ENCODE measurements around the gene SPINK14.

GRCh38 chr5:148177207-148177606, 8.9 kb downstream of the SPINK14 start:
- TF ChIP-seq SIN3A (IDR thresholded peaks at IDR 0.05; ENCODE audit: borderline replicate concordance, insufficient read depth, low read length) (no peak), POLR2AphosphoS5 (IDR thresholded peaks at IDR 0.05; ENCODE audit: low read depth, low read length) (no peak), TAF1 (IDR thresholded peaks at IDR 0.05; ENCODE audit: borderline replicate concordance, insufficient read depth, low read length) (no peak), REST (IDR thresholded peaks at IDR 0.05; ENCODE audit: insufficient read depth in 1 of 2, low read depth in 2 of 2, low read length in 2 of 2) (no peak), FOXP2 (optimal IDR thresholded peaks at IDR 0.05; ENCODE audit: borderline replicate concordance, extremely low read depth, extremely low read length, insufficient read depth) (no peak)

Data from PFSK-1 (cell line).